Measurements from ENCODE around the gene FGF23. TPM values are rescaled to one million over a fixed set of nuclear protein-coding genes. Genes with fewer than 3 reads are reported as not detected.

Gene FGF23
- not detected for total RNA-seq

- no peaks in the 10 kb centered on the region for H3K27me3 ChIP-seq
- H3K27ac ChIP-seq = no peak within 1 kb of the TSS
- no peak within 1 kb of the TSS for H3K4me3 ChIP-seq
- H3K9me3 ChIP-seq = no peaks in the 10 kb centered on the region
- H3K36me3 ChIP-seq = no peaks in the 10 kb centered on the region
- TF ChIP-seq POLR2A (IDR thresholded peaks at IDR 0.05) (no peak), CTCF (IDR thresholded peaks at IDR 0.05) (no peak)
- no peak for DNase-seq
- H3K4me1 ChIP-seq = no peaks in the 10 kb centered on the region
Observed at GRCh38 chr12:4379405-4379804, at the start of gene FGF23. TSS of gene FGF23 (minus strand) at chr12:4379712. CDS start at chr12:4379582, 130 bp downstream.

GRCh38 chr12:4424422-4424821 is 44.9 kb upstream of the FGF23 start:
- TF ChIP-seq POLR2A (IDR thresholded peaks at IDR 0.05) (no peak), CTCF (IDR thresholded peaks at IDR 0.05) (no peak)
- Histone ChIP-seq H3K27ac (no peak overlapping the region), H3K27me3 (no peaks in the 10 kb centered on the region), H3K36me3 (no peaks in the 10 kb centered on the region), H3K4me1 (no peaks in the 10 kb centered on the region), H3K4me3 (no peak overlapping the region), H3K9me3 (no peaks in the 10 kb centered on the region)
- peak in 1 of 3 donors; percentile 32 for DNase-seq

GRCh38 chr12:4423528-4424195 is 44.1 kb upstream of the FGF23 start:
- peak in 1 of 3 donors; percentile 24 for DNase-seq
- no peaks in the 10 kb centered on the region for H3K27me3 ChIP-seq
- no peaks in the 10 kb centered on the region for H3K36me3 ChIP-seq
- no peaks in the 10 kb centered on the region for H3K4me1 ChIP-seq
- no peak for TF ChIP-seq CTCF (IDR thresholded peaks at IDR 0.05)
- TF ChIP-seq POLR2A (IDR thresholded peaks at IDR 0.05) = no peak
- H3K4me3 ChIP-seq = no peak overlapping the region
- no peak overlapping the region for H3K27ac ChIP-seq
- no peaks in the 10 kb centered on the region for H3K9me3 ChIP-seq

- Histone ChIP-seq H3K27ac (no peak overlapping the region), H3K4me1 (no peaks in the 10 kb centered on the region)
- no peak for TF ChIP-seq POLR2A (IDR thresholded peaks at IDR 0.05)
- no peak for TF ChIP-seq CTCF (IDR thresholded peaks at IDR 0.05)
Observed at GRCh38 chr12:4422985-4423384, 43.5 kb upstream of the FGF23 start.

GRCh38 chr12:4421590-4422031 is 42.1 kb upstream of the FGF23 start:
- Histone ChIP-seq H3K9me3 (no peaks in the 10 kb centered on the region), H3K4me3 (no peak overlapping the region), H3K36me3 (no peaks in the 10 kb centered on the region), H3K27ac (no peak overlapping the region), H3K27me3 (no peaks in the 10 kb centered on the region), H3K4me1 (no peaks in the 10 kb centered on the region)
- no peak for TF ChIP-seq POLR2A (IDR thresholded peaks at IDR 0.05)
- TF ChIP-seq CTCF (IDR thresholded peaks at IDR 0.05) = peak; percentile 16 to 70 (median 53)
- peak in 1 of 3 donors; percentile 38 for DNase-seq

More at GRCh38 chr12:4422985-4423384, 43.5 kb upstream of the FGF23 start:
- DNase-seq = peak in 1 of 3 donors; percentile 37
- Histone ChIP-seq H3K27me3 (no peaks in the 10 kb centered on the region), H3K4me3 (no peak overlapping the region), H3K36me3 (no peaks in the 10 kb centered on the region), H3K9me3 (no peaks in the 10 kb centered on the region)
